ENCODE measurements around the gene MARS1.

- TF ChIP-seq POLR2A (IDR thresholded peaks at IDR 0.05; ENCODE audit: low read depth, low read length), result no peak
- no peak for TF ChIP-seq TAF1 (IDR thresholded peaks at IDR 0.05; ENCODE audit: borderline replicate concordance, low read depth, low read length)
Observed at GRCh38 chr12:57564178-57564740, 76.4 kb downstream of the MARS1 start.
